MG63 (cell line): Measurements from ENCODE around the gene HMGCL. TPM values are rescaled to one million over a fixed set of nuclear protein-coding genes. Genes with fewer than 3 reads are reported as not detected.
"Not testable (repeated sequence)": the region's sequence is repeated elsewhere in the genome, so short reads cannot be mapped to it uniquely, and the experiment has no call there.

Experiments
- DNase-seq: peaks from one replicate; pipeline ENCODE4 v3.0.0-alpha.2; 2020
- H3K27me3 ChIP-seq: fragments of 250-450 bp; sonication (Bioruptor Pico); 2 replicates; pipeline ENCODE4 v1.5.1; 2020; ENCODE audit warnings: mild to moderate bottlenecking, moderate library complexity
- H3K36me3 ChIP-seq: fragments of 250-450 bp; sonication (Bioruptor Pico); 2 replicates; pipeline ENCODE4 v1.5.1; 2020; ENCODE audit warnings: mild to moderate bottlenecking, moderate library complexity
- H3K4me3 ChIP-seq: fragments of 250-450 bp; sonication (Bioruptor Pico); 2 replicates; pipeline ENCODE4 v1.5.1; 2020; ENCODE audit warnings: mild to moderate bottlenecking, moderate library complexity
- H3K9me3 ChIP-seq: fragments of 250-450 bp; sonication (Bioruptor Pico); 2 replicates; pipeline ENCODE4 v1.5.1; 2020; ENCODE audit warnings: mild to moderate bottlenecking, moderate library complexity
- total RNA-seq: library from RNA; depleted of rRNA; stranded (reverse); fragments of >200 nt; shearing (Covaris generic); gene quantifications from 2 replicates; pipeline ENCODE4 v1.2.3, GENCODE V29; 2014; ENCODE audit warnings: low replicate concordance; rRNA removed

HMGCL gene
- total RNA-seq = 27.6 and 41.0 TPM in 2 replicates

DNA sequence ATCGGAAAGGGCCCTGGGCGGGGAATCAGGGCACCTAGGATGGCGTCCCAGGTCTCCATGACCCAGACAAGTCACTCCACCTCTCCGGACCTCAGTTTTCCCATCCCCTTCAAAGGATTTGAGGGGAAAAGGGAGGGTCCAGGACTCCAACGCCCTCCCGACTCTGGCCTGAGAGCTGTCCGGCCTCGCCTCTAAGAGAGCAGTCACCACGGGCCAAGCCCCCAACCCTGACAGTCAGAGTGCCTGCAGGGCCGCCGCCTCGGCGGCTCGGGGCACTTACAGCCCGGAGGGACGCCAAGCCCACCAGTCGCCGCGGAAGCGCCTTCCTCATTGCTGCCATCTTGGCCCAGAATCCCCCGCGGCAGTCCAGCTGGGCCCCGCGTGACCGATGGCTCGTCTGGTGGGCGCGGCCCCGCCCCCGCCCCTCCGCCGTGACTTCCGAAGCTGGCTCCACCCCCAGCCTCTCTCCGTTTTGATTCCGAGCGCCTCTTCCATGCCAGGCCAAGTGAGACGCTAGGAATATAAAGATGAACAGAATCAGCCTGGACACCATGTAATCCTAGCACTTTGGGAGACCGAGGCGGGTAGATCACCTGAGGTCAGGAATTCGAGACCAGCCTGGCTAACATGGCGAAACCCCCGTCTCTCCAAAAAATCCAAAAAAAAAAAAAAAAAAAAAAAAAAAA lies at the start of gene HMGCL:
HMGCL (minus strand) TSS at position 354 of the 686 bp plus-strand sequence; CDS start at position 340, 14 bp downstream.
- Histone ChIP-seq H3K36me3 (peaks cover 4% of the 10 kb centered on the region; the same call in 1 of the 2 replicates), H3K9me3 (no peaks in the 10 kb centered on the region), H3K27me3 (no peaks in the 10 kb centered on the region), H3K4me3 (peak within 1 kb of the TSS; percentile 99)
- DNase-seq = peak; percentile 91

GRCh38 chr1:23872421-23872820 lies 47.2 kb upstream of the HMGCL start:
- DNase-seq = no peak
- H3K36me3 ChIP-seq = no peaks in the 10 kb centered on the region
- H3K27me3 ChIP-seq = no peaks in the 10 kb centered on the region
- H3K4me3 ChIP-seq = no peak overlapping the region
- H3K9me3 ChIP-seq = no peaks in the 10 kb centered on the region

GRCh38 chr1:23869051-23869450 lies 43.8 kb upstream of the HMGCL start:
- Histone ChIP-seq H3K9me3 (no peaks in the 10 kb centered on the region), H3K27me3 (no peaks in the 10 kb centered on the region), H3K36me3 (no peaks in the 10 kb centered on the region), H3K4me3 (peak overlapping the region; percentile 58)
- no peak for DNase-seq

GRCh38 chr1:23868557-23869016 lies 43.4 kb upstream of the HMGCL start:
- peak; percentile 31 for DNase-seq

GRCh38 chr1:23867895-23868556 lies 42.8 kb upstream of the HMGCL start, which contains the start of gene FUCA1:
Gene FUCA1, minus strand, starts transcription at chr1:23868290. Its CDS starts 4 bp downstream, at chr1:23868286.
- H3K4me3 ChIP-seq = peak within 1 kb of the TSS; percentile 58
- H3K27me3 ChIP-seq = no peaks in the 10 kb centered on the region

More at GRCh38 chr1:23868557-23869016, 43.4 kb upstream of the HMGCL start:
- Histone ChIP-seq H3K9me3 (no peaks in the 10 kb centered on the region), H3K36me3 (no peaks in the 10 kb centered on the region), H3K27me3 (no peaks in the 10 kb centered on the region), H3K4me3 (peak overlapping the region; percentile 58)

GRCh38 chr1:23867542-23867894 lies 42.3 kb upstream of the HMGCL start:
- Histone ChIP-seq H3K36me3 (no peaks in the 10 kb centered on the region; the same call in 1 of the 2 replicates), H3K9me3 (no peaks in the 10 kb centered on the region), H3K27me3 (no peaks in the 10 kb centered on the region), H3K4me3 (peak overlapping the region; percentile 58)
- no peak for DNase-seq

More at GRCh38 chr1:23867895-23868556, 42.8 kb upstream of the HMGCL start, which contains the start of gene FUCA1:
- peak; percentile 79 for DNase-seq
- Histone ChIP-seq H3K36me3 (no peaks in the 10 kb centered on the region), H3K9me3 (no peaks in the 10 kb centered on the region)

GRCh38 chr1:23865543-23865930 lies 40.3 kb upstream of the HMGCL start:
- H3K27me3 ChIP-seq = no peaks in the 10 kb centered on the region
- no peaks in the 10 kb centered on the region; the same call in 1 of the 2 replicates for H3K36me3 ChIP-seq
- no peak for DNase-seq
- no peaks in the 10 kb centered on the region for H3K9me3 ChIP-seq
- H3K4me3 ChIP-seq = no peak overlapping the region

GRCh38 chr1:23864801-23865542 lies 39.7 kb upstream of the HMGCL start:
- Histone ChIP-seq H3K9me3 (no peaks in the 10 kb centered on the region), H3K36me3 (no peaks in the 10 kb centered on the region; the same call in 1 of the 2 replicates), H3K27me3 (no peaks in the 10 kb centered on the region), H3K4me3 (no peak overlapping the region)
- DNase-seq = no peak

- H3K36me3 ChIP-seq = no peaks in the 10 kb centered on the region; the same call in 1 of the 2 replicates
- no peak overlapping the region for H3K4me3 ChIP-seq
- no peak for DNase-seq
- no peaks in the 10 kb centered on the region for H3K27me3 ChIP-seq
- H3K9me3 ChIP-seq = no peaks in the 10 kb centered on the region
Measured at GRCh38 chr1:23862640-23863039, 37.4 kb upstream of the HMGCL start.

DNA sequence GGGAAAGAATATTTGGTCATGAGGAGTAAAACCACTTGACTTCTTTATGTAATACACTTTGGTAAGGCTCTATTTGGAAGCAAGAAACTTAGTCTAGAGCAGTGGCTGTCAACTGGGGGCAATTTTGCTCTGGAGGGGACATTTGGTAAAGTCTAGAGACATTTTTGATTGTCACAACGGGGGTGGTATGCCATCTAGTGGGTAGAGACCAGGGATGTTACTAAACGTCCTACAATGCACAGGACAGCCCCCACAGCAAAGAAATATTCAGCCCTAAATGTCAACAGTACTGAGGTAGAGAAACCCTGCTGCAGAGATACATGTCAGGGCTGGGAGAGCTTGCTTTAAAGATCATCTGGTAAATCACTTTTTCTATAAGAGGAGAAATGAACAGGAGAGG lies 29.3 kb upstream of the HMGCL start:
- no peaks in the 10 kb centered on the region for H3K27me3 ChIP-seq
- H3K4me3 ChIP-seq = no peak overlapping the region
- H3K36me3 ChIP-seq = no peaks in the 10 kb centered on the region
- no peak for DNase-seq
- no peaks in the 10 kb centered on the region for H3K9me3 ChIP-seq

DNA sequence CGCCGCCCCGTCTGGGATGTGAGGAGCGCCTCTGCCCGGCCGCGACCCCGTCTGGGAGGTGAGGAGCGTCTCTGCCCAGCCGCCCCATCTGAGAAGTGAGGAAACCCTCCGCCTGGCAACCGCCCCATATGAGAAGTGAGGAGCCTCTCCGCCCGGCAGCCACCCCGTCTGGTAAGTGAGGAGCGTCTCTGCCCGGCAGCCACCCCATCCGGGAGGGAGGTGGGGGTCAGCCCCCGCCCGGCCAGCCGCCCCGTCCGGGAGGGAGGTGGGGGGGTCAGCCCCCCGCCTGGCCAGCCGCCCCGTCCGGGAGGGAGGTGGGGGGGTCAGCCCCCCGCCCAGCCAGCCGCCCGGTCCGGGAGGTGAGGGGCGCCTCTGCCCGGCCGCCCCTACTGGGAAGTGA lies 27.9 kb upstream of the HMGCL start:
- not testable (repeated sequence) for H3K9me3 ChIP-seq, H3K27me3 ChIP-seq, H3K36me3 ChIP-seq

DNA sequence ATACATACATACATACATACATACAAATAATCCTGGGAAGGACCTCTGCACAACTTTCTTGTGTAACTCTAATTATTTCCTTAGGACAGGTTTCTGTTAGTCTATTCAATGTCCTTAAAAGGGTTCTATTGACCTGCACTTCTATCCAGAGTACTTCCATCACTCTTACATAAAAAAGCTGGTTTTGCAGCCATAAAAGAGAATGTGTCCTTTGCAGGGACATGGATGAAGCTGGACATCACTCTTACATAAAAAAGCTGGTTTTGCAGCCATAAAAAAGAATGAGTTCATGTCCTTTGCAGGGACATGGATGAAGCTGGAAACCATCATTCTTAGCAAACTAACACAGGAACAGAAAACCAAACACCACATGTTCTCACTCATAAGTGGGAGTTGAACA lies 26.2 kb upstream of the HMGCL start:
- H3K9me3 ChIP-seq, H3K27me3 ChIP-seq, H3K4me3 ChIP-seq, DNase-seq, H3K36me3 ChIP-seq: not testable (repeated sequence)

More for the DNA sequence above, 27.9 kb upstream of the HMGCL start:
- H3K4me3 ChIP-seq, DNase-seq: not testable (repeated sequence)

GRCh38 chr1:23848673-23849616 lies 23.7 kb upstream of the HMGCL start:
- no peaks in the 10 kb centered on the region; the same call in 1 of the 2 replicates for H3K9me3 ChIP-seq
- DNase-seq = no peak
- peaks cover 3% of the 10 kb centered on the region for H3K36me3 ChIP-seq
- no peak overlapping the region for H3K4me3 ChIP-seq
- H3K27me3 ChIP-seq = no peaks in the 10 kb centered on the region

GRCh38 chr1:23847482-23848095 lies 22.4 kb upstream of the HMGCL start:
- not testable (repeated sequence) for H3K4me3 ChIP-seq, H3K36me3 ChIP-seq, H3K27me3 ChIP-seq, DNase-seq, H3K9me3 ChIP-seq

- DNase-seq = no peak
- peaks cover 3% of the 10 kb centered on the region for H3K36me3 ChIP-seq
Measured at GRCh38 chr1:23845163-23845562, 19.9 kb upstream of the HMGCL start.

More at GRCh38 chr1:23845163-23845562, 19.9 kb upstream of the HMGCL start:
- Histone ChIP-seq H3K4me3 (no peak overlapping the region), H3K9me3 (no peaks in the 10 kb centered on the region; the same call in 1 of the 2 replicates), H3K27me3 (no peaks in the 10 kb centered on the region; the same call in 1 of the 2 replicates)
